ENCODE results near the gene PPM1E.
"Not testable (repeated sequence)": the region's sequence is repeated elsewhere in the genome, so short reads cannot be mapped to it uniquely, and the experiment has no call there.

The PPM1E gene

GRCh38 chr17:58778482-58778881, 22.8 kb downstream of the PPM1E start:
- DNase-seq (ENCODE audit: extremely low read depth in 1 of 2, low read depth in 1 of 2): not testable (repeated sequence)

DNA sequence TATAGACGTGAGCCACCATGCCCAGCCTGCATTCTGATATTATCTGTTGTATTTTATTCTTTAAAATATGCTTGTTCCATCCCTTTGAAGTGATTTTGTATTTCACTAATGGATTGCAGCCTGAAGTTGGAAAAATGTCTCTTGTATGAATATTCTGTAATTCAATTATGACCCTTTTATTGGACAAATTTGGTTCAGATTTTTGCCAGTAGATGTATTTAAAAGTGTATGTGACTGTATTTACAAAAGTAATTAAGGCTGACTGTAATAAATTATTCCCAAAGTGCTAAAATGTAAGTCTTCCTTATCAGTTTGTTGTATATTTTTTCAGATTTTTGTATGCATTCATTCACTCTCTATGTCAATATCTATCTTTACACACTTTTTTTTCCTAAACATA, 23.8 kb downstream of the PPM1E start:
- no peak for DNase-seq (ENCODE audit: extremely low read depth in 1 of 2, low read depth in 1 of 2)

GRCh38 chr17:58783380-58783779, 27.7 kb downstream of the PPM1E start:
- no peak for DNase-seq (ENCODE audit: extremely low read depth in 1 of 2, low read depth in 1 of 2)

- DNase-seq (ENCODE audit: extremely low read depth in 1 of 2, low read depth in 1 of 2): no peak
These were observed 29.4 kb downstream of the PPM1E start for GRCh38 chr17:58785097-58785496.

DNA sequence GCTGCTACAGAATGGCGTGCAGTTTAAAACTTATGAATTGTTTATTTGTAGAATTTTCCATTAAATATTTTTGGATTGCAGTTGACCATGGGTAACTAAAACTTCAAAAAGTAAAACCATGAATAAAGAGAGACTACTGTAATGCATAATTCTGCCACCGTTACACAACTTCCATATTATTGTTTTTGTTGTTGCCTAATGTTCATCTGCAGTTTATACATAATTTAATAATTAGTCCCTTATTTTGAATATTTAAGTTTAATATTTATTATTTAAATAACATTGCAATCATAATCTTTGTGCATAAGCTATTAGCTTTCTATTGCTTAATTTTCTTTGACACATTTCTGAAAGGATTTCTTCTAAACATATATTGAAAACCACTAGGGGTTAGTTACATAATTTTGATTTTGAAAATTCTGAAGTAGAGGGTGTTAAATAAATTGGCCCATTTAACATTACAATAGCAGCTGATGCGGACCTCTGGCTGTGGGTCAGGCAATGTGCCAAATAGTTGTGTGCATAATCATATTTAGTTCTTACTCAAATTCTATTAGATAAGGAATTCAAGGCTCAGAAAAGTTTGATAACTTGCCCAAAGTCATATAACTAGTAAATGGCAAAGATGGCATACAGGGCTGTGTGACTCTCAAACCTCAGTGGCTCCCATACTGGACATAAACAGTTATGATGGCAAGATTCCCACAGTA, 31.1 kb downstream of the PPM1E start:
- no peak for DNase-seq (ENCODE audit: extremely low read depth in 1 of 2, low read depth in 1 of 2)

DNA sequence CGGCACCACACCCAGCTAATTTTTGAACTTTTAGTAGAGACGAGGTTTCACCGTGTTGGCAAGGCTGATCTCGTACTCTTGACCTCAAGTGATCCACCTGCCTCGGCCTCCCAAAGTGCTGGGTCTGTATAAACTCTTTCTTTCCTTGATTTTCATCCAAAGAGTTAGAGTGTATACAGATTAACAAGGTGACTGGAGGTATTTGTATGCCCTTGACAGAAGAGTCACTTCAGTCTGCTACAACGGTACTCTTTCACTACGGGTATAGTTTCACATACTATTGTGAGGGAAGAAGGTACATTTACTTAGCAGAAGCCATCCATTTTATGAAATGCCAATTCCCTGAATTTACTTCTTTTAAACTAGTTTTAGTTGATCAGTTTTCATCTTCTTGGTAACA, 32.5 kb downstream of the PPM1E start:
- DNase-seq (ENCODE audit: extremely low read depth in 1 of 2, low read depth in 1 of 2): no peak

DNA sequence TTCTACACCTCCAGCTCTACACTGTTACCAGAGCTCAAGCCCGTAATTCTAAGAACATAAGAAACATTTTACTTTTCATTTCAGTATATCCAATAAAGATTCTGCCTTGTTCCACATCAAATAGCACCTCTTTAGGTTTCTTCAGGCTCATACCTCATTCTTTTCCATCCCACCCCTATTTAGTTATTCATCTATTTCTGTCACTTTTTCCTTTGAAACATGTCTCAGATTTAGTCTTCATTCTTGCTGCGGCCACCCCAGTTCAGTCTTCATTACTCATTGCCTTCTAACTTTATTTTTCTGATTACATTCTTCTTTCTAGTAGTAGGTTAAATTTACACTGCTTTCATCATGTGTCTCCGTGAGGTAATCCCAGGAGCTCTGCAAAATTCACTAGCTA, 33.5 kb downstream of the PPM1E start:
- DNase-seq (ENCODE audit: extremely low read depth in 1 of 2, low read depth in 1 of 2): no peak

- no peak for DNase-seq (ENCODE audit: extremely low read depth in 1 of 2, low read depth in 1 of 2)
These were observed 34.2 kb downstream of the PPM1E start for GRCh38 chr17:58789831-58790230.

- not testable (repeated sequence) for DNase-seq (ENCODE audit: extremely low read depth in 1 of 2, low read depth in 1 of 2)
These were observed 38.9 kb downstream of the PPM1E start for GRCh38 chr17:58794508-58794907.

DNA sequence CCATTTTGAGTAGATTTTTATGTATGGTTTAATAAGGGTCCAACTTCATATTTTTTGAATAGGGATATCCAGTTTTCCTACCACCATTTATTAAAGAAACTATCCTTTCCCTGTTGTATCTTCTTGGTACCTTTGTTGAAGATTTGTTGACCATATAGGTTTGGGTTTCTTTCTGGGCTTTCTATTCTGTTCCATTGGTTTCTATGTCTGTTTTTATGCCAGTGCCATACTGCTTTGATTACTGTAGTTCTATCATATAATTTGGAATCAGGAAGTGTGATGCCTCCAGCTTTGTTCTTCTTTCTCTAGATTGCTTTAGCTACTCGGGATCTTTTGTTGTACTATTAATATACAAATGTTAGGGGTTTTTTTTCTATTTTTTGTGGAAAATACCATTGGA, 46.5 kb downstream of the PPM1E start:
- DNase-seq (ENCODE audit: extremely low read depth in 1 of 2, low read depth in 1 of 2): no peak

DNA sequence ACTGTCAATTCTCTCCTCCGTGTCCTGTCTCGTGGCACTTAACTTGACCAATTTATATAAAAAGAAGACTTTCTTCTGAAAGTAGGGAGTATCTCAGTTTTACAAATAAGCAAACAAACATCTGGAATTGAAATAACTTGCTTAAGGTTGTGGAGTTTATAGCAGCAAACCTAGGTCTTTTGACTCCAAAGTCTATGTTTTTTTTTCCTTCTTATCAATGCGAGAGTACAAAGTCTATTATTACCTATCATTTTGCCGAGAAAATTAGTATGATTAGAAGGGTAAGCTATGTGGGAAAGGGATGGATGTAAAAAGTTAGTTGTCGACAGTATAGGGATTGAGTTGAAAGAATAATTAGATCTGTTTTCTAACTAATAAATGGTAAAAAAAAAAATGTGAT, 50.4 kb downstream of the PPM1E start:
- DNase-seq (ENCODE audit: extremely low read depth in 1 of 2, low read depth in 1 of 2): no peak

GRCh38 chr17:58808609-58809563, 53.2 kb downstream of the PPM1E start:
- no peak for DNase-seq (ENCODE audit: extremely low read depth in 1 of 2, low read depth in 1 of 2)

GRCh38 chr17:58809564-58809936, 53.9 kb downstream of the PPM1E start:
- DNase-seq (ENCODE audit: extremely low read depth in 1 of 2, low read depth in 1 of 2): no peak

DNA sequence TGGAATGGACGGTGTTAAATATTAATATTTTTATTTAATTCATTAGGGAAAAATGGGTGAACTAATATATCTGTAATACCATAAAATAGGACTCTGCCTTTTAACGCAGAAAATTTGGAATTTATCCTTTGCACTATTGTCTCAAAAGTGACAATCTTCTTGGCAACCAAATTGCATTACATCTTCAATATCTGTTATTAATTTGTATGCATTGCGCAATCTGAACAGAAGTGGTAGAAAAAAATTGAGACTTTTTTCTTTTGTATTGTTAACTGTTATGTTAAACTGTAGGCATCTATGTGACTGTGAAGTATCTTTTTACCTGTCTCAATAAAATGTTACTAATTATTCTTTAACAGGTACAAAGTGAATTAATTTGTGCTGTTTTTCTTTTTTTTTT, 55.6 kb downstream of the PPM1E start:
- no peak for DNase-seq (ENCODE audit: extremely low read depth in 1 of 2, low read depth in 1 of 2)

GRCh38 chr17:58813712-58814111, 58.1 kb downstream of the PPM1E start:
- no peak for DNase-seq (ENCODE audit: extremely low read depth in 1 of 2, low read depth in 1 of 2)

GRCh38 chr17:58818654-58819053, 63.0 kb downstream of the PPM1E start:
- DNase-seq (ENCODE audit: extremely low read depth in 1 of 2, low read depth in 1 of 2): no peak

DNA sequence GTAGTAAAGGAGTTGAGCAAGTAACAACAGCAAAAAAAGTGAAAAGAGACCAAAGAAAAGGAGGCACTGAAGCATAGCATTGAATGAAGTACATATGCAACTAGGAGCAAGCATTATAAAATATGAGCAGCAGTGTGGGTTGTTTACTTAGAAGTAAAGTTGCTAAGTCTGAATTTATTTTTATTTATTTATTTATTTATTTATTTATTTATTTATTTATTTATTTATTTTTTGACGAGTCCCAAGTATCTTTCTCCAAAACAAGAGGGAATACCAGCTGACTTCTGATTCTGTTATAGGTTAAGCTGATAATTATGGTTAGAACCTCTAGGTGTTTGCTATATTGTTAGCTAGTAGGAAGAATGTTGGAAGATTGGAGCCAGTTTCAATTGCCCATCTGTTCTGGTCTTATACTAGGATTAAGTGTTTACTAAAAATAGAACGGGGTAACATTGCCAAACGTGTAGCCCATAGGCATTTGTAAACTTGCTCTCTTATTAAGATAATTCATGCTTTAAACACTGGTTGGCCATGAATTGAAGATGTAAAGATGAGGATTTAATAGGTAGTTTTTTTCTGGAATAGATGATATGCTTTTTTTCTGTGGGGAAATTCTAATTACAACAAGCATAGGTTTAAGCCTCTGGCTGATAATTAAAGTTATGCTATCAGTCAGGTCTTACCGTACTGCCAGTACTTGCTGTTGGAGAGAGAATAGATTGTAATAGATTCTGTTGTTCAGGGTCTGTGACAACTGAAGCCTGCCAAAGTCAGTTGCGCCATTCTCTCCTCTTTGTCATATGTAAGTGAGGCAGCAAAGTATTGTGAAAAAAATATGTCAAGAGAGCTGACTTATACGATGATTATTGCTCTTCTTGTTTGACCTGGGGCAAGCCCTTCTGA, 66.7 kb downstream of the PPM1E start:
- DNase-seq (ENCODE audit: extremely low read depth in 1 of 2, low read depth in 1 of 2): no peak

- DNase-seq (ENCODE audit: extremely low read depth in 1 of 2, low read depth in 1 of 2): no peak
These were observed 67.4 kb downstream of the PPM1E start for GRCh38 chr17:58823051-58823525.

DNA sequence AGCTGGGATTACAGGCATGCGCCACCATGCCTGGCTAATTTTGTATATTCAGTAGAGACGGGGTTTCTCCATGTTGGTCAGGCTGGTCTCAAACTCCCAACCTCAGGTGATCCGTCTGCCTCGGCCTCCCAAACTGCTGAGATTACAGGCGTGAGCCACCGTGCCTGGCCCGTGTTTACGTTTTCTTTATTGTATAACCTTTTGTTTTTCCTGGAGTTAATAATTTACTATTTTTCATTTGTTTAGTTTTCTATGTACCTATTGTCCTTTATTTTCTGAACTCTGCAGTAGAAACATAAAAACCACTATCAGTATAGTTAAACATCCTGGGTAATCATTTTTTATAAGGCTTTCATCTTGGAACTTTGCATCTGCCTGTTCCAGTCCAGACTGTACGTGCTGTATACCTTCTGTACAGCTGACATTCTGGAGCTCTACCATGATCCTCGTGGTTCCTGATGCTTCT, 73.6 kb downstream of the PPM1E start:
- no peak for DNase-seq (ENCODE audit: extremely low read depth in 1 of 2, low read depth in 1 of 2)

DNA sequence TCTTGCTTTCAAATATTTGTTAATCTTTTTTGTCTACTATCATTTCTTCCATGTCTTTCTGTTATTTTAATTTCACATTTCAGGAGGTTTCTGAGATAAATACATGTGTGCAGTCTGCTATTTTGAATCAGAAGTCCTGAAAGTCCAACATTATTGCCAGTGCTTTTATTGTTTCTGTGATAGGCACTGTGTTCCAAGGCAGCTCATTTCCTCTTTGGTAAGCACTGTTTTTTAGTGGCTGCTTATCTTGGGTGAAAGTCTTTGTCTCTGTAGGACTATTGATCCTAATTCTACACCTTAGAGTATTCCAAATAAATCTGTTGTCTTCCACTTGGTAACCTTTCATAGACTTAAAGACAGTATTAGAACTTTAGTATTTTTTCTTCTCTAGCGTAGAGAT, 76.1 kb downstream of the PPM1E start:
- DNase-seq (ENCODE audit: extremely low read depth in 1 of 2, low read depth in 1 of 2): no peak

DNA sequence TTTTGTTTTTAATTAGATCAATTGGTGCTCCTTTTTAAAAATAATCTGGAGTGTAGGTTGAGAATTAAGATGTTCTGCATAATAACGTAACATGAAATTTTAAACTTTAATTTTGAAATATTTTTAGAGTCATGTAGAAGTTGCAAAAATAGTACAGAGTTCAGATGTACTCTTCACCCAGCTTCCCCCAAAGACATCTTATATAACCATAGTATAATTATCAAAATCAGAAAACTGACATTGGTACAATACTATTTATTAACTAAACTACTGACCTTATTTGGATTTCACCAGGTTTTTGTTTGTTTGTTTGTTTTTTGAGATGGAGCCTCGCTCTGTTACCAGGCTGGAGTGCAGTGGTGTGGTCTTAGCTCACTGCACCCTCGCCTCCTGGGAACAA, 76.9 kb downstream of the PPM1E start:
- no peak for DNase-seq (ENCODE audit: extremely low read depth in 1 of 2, low read depth in 1 of 2)

All from stimulated activated CD8-positive, alpha-beta memory T cell treated with anti-CD3 and anti-CD28 coated beads, Interleukin-7, amount 100 ng/mL, for 48 hours (primary cell).